GM23338 (cell line): ENCODE measurements around the gene CCR5. TPM values are rescaled to one million over a fixed set of nuclear protein-coding genes. Genes with fewer than 3 reads are reported as not detected.
"Not testable (repeated sequence)": the region's sequence is repeated elsewhere in the genome, so short reads cannot be mapped to it uniquely, and the experiment has no call there.

Source experiments
- ATAC-seq: fragments of 200-7000 bp; cut with Tn5 transposase; 3 replicates; pipeline ENCODE4 v1.9.1; 2020
- DNase-seq: peaks from one replicate; pipeline ENCODE4 v3.0.0-alpha.2; 2015; ENCODE audit warnings: low spot score
- H2AFZ ChIP-seq: fragments of 200-600 bp; sonication (generic); 2 replicates; pipeline ENCODE4 v1.8.0; 2016; ENCODE audit warnings: antibody characterized with exemption, mild to moderate bottlenecking, moderate library complexity
- H3F3A ChIP-seq: fragments of 200-600 bp; sonication (generic); replicated peaks from 2 replicates; pipeline ENCODE4 v1.8.0; 2017; ENCODE audit warnings: antibody characterized with exemption, mixed run types, low read depth
- H3K27ac ChIP-seq: fragments of 200-600 bp; sonication (generic); 2 replicates; pipeline ENCODE4 v1.6.1; 2016; ENCODE audit warnings: low read depth
- H3K27me3 ChIP-seq: fragments of 200-600 bp; sonication (generic); 2 replicates; pipeline ENCODE4 v1.8.0; 2016; ENCODE audit warnings: mild to moderate bottlenecking, mixed run types, moderate library complexity; ENCODE audit not compliant: insufficient read depth
- H3K36me3 ChIP-seq: fragments of 200-600 bp; sonication (generic); 2 replicates; pipeline ENCODE4 v1.8.0; 2016; ENCODE audit warnings: mild to moderate bottlenecking; ENCODE audit not compliant: insufficient read depth
- H3K4me1 ChIP-seq: fragments of 200-600 bp; sonication (generic); 2 replicates; pipeline ENCODE4 v1.8.0; 2016; ENCODE audit warnings: mild to moderate bottlenecking, moderate library complexity; ENCODE audit not compliant: insufficient read depth
- H3K4me2 ChIP-seq: fragments of 200-600 bp; sonication (generic); 2 replicates; pipeline ENCODE4 v1.7.1; 2017; ENCODE audit warnings: mixed run types
- H3K4me3 ChIP-seq: fragments of 200-600 bp; sonication (generic); 2 replicates; pipeline ENCODE4 v1.6.1; 2016; ENCODE audit warnings: mixed run types
- H3K79me2 ChIP-seq: fragments of 200-600 bp; sonication (generic); replicated peaks from 2 replicates; pipeline ENCODE4 v1.8.0; 2017; ENCODE audit warnings: mild to moderate bottlenecking; ENCODE audit not compliant: insufficient read depth
- H3K9me2 ChIP-seq: fragments of 200-600 bp; sonication (generic); 2 replicates; pipeline ENCODE4 v1.8.0; 2017; ENCODE audit not compliant: insufficient read depth
- H4K20me1 ChIP-seq: fragments of 200-600 bp; sonication (generic); replicated peaks from 2 replicates; pipeline ENCODE4 v1.8.0; 2017; ENCODE audit warnings: mild to moderate bottlenecking; ENCODE audit not compliant: insufficient read depth
- H3K27ac Mint-ChIP-seq: 2 replicates; pipeline ENCODE4 v1.8.0; 2020; ENCODE audit warnings: inconsistent platforms, mild to moderate bottlenecking, moderate library complexity, mixed read lengths
- H3K27me3 Mint-ChIP-seq: 3 replicates; pipeline ENCODE4 v1.8.0; 2022; ENCODE audit warnings: low read depth, mild to moderate bottlenecking, moderate library complexity, mixed read lengths, inconsistent platforms; ENCODE audit not compliant: insufficient read depth, poor library complexity
- H3K36me3 Mint-ChIP-seq: 3 replicates; pipeline ENCODE4 v1.8.0; 2021; ENCODE audit warnings: low read depth, mild to moderate bottlenecking, inconsistent platforms, moderate library complexity, mixed read lengths
- H3K4me1 Mint-ChIP-seq: 3 replicates; pipeline ENCODE4 v1.8.0; 2020; ENCODE audit warnings: mild to moderate bottlenecking, inconsistent platforms, mixed read lengths
- H3K4me3 Mint-ChIP-seq: 3 replicates; pipeline ENCODE4 v1.8.0; 2021; ENCODE audit warnings: moderate library complexity, mild to moderate bottlenecking, inconsistent platforms, mixed read lengths
- H3K9me3 Mint-ChIP-seq: 3 replicates; pipeline ENCODE4 v1.8.0; 2020; ENCODE audit warnings: moderate library complexity, mild to moderate bottlenecking, inconsistent platforms, mixed read lengths
- EZH2 ChIP-seq: fragments of 200-600 bp; sonication (generic); IDR thresholded peaks from one replicate; pipeline ENCODE4 v1.8.0; 2017; ENCODE audit warnings: antibody characterized with exemption, mild to moderate bottlenecking, low read depth; ENCODE audit not compliant: unreplicated experiment
- EZH2phosphoT487 ChIP-seq: fragments of 200-600 bp; sonication (generic); IDR thresholded peaks from one replicate; pipeline ENCODE4 v1.8.1; 2018; ENCODE audit warnings: antibody characterized with exemption; ENCODE audit not compliant: unreplicated experiment
- NANOG ChIP-seq: IDR thresholded peaks from 2 replicates; pipeline ENCODE4 v1.6.1; 2016; ENCODE audit warnings: antibody characterized with exemption, borderline replicate concordance
- ZNF331 ChIP-seq: fragments of 250-450 bp; sonication (Bioruptor Pico); IDR thresholded peaks from 2 replicates; pipeline ENCODE4 v1.5.0; 2020; ENCODE audit warnings: low read depth, mild to moderate bottlenecking, moderate library complexity
- polyA plus RNA-seq: library from polyadenylated mRNA; unstranded; fragments of >200 nt; fragmentation: Nextera tagmentation; extraction: Ambion mirVana; gene quantifications from 2 replicates; pipeline ENCODE4 v1.2.1, GENCODE V29; 2016
- total RNA-seq: library from RNA; depleted of rRNA; stranded (reverse); fragments of >200 nt; shearing (Covaris generic); gene quantifications from 2 replicates; pipeline ENCODE4 v1.2.3, GENCODE V29; 2014
- TF ChIP-seq, protein P1 (sequence below): IDR thresholded peaks from one replicate; pipeline ENCODE4 v1.6.1; 2018; ENCODE audit warnings: antibody characterized with exemption; ENCODE audit not compliant: unreplicated experiment
- TF ChIP-seq, protein P2 (sequence below), 2 experiments: fragments of 200-600 bp in 1 of 2; sonication (generic) in 1 of 2; conservative IDR thresholded peaks; 2 replicates each; pipeline versions ENCODE4 v1.5.1 to v1.6.1; 2016 to 2017; ENCODE audit warnings: antibody characterized with exemption in 2 of 2, low read depth in 2 of 2, mild to moderate bottlenecking in 2 of 2, moderate library complexity in 1 of 2

CCR5 gene
- total and polyA plus RNA-seq, 2 experiments from 2014 or later: not detected

DNA sequence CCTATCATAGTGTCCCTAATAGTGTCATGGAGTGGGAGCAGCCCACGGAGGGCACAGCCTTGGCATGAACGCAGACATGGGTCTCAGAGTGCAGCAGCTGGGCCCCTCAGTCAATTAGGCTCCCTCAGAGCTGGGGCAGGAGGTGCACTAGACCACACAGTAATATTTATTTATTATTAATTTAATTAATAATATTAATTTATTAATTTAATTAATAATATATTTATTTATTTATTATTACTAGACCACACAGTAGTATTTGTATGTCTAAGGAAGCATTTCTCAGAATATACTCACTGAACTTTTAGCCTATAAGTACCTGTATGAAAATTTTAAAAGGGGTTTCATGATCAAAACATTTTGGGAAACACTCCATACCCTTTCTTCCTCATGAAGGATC is 30.8 kb downstream of the CCR5 start (continued):
- TF ChIP-seq, protein P1, sequence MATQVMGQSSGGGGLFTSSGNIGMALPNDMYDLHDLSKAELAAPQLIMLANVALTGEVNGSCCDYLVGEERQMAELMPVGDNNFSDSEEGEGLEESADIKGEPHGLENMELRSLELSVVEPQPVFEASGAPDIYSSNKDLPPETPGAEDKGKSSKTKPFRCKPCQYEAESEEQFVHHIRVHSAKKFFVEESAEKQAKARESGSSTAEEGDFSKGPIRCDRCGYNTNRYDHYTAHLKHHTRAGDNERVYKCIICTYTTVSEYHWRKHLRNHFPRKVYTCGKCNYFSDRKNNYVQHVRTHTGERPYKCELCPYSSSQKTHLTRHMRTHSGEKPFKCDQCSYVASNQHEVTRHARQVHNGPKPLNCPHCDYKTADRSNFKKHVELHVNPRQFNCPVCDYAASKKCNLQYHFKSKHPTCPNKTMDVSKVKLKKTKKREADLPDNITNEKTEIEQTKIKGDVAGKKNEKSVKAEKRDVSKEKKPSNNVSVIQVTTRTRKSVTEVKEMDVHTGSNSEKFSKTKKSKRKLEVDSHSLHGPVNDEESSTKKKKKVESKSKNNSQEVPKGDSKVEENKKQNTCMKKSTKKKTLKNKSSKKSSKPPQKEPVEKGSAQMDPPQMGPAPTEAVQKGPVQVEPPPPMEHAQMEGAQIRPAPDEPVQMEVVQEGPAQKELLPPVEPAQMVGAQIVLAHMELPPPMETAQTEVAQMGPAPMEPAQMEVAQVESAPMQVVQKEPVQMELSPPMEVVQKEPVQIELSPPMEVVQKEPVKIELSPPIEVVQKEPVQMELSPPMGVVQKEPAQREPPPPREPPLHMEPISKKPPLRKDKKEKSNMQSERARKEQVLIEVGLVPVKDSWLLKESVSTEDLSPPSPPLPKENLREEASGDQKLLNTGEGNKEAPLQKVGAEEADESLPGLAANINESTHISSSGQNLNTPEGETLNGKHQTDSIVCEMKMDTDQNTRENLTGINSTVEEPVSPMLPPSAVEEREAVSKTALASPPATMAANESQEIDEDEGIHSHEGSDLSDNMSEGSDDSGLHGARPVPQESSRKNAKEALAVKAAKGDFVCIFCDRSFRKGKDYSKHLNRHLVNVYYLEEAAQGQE: no peak
- TF ChIP-seq EZH2 (no peak), NANOG (no peak), EZH2phosphoT487 (no peak), ZNF331 (no peak)

DNA sequence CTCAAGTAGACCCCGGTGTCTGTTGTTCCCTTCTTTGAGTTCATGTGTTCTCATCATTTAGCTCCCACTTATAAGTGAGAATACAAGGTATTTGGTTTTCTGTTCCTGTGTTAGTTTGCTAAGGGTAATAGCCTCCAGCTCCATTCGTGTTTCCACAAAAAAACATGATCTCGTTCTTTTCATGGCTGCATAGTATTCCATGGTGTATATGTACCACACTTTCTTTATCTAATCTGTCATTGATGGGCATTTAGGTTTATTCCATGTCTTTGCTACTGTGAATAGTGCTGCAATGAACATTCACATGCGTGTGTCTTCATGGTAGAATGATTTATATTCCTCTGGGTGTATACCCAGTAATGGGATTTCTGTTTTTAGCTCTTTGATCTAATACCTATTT is 32.2 kb downstream of the CCR5 start:
- H3K27ac ChIP-seq, H3K27ac Mint-ChIP-seq, H3K9me2 ChIP-seq, H3K4me1 Mint-ChIP-seq, H4K20me1 ChIP-seq, H3K27me3 ChIP-seq, H3K4me1 ChIP-seq, H3K36me3 ChIP-seq, H3K4me3 ChIP-seq, H3K79me2 ChIP-seq, H3F3A ChIP-seq, H3K4me2 ChIP-seq, H3K36me3 Mint-ChIP-seq, H3K27me3 Mint-ChIP-seq, H3K9me3 Mint-ChIP-seq, H2AFZ ChIP-seq, ATAC-seq, H3K4me3 Mint-ChIP-seq, DNase-seq: not testable (repeated sequence)

DNA sequence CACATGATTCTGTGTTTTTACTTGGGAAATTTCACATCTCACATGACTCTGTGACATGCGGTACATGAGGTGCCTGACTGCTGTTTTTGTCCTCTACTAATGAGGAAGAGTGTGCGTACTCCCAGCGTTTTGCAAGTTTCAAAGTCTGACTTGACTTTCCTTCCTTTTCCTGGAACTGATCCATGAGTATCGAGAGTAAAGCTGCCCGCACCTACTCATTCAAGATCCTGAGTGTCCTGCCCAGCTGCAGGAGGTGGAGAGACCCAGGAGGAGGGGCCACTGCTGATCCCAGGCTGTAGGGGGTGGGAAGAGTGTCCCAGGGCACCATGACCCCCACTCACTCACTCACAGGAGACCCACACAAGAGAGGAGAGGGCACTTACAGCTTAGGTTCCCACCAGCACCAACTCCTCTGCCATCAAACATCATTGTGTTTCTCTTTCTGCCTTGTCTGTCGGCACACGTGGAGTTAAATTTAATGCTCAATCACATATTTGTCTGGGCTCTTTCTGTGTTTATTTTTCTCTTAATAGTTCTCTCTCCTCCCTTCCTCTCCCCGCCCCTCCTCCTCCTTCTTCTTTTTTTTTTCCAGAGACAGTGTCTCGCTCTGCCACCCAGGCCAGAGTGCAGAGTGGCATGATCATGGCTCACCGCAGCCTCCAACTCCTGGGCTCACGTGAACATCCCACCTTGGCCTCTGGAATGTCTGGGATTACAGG is 34.7 kb downstream of the CCR5 start:
- Mint-ChIP-seq H3K9me3 (no peaks in the 10 kb centered on the region), H3K36me3 (no peaks in the 10 kb centered on the region), H3K4me3 (no peak overlapping the region), H3K27me3 (peaks cover 4% of the 10 kb centered on the region), H3K4me1 (no peaks in the 10 kb centered on the region), H3K27ac (no peak overlapping the region)
- TF ChIP-seq, protein P1: no peak
- no peak for TF ChIP-seq EZH2
- TF ChIP-seq, protein P2, sequence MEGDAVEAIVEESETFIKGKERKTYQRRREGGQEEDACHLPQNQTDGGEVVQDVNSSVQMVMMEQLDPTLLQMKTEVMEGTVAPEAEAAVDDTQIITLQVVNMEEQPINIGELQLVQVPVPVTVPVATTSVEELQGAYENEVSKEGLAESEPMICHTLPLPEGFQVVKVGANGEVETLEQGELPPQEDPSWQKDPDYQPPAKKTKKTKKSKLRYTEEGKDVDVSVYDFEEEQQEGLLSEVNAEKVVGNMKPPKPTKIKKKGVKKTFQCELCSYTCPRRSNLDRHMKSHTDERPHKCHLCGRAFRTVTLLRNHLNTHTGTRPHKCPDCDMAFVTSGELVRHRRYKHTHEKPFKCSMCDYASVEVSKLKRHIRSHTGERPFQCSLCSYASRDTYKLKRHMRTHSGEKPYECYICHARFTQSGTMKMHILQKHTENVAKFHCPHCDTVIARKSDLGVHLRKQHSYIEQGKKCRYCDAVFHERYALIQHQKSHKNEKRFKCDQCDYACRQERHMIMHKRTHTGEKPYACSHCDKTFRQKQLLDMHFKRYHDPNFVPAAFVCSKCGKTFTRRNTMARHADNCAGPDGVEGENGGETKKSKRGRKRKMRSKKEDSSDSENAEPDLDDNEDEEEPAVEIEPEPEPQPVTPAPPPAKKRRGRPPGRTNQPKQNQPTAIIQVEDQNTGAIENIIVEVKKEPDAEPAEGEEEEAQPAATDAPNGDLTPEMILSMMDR (conservative IDR thresholded peaks at IDR 0.05; ENCODE audit: low read depth in 2 of 2): no peak
- Histone ChIP-seq H3K9me2 (no peaks in the 10 kb centered on the region), H3K27ac (no peak overlapping the region), H3K4me1 (no peaks in the 10 kb centered on the region), H3K27me3 (no peaks in the 10 kb centered on the region), H4K20me1 (no peaks in the 10 kb centered on the region), H3F3A (no peaks in the 10 kb centered on the region), H2AFZ (peak overlapping the region; percentile 56; the same call in 1 of the 2 replicates), H3K4me2 (no peak overlapping the region), H3K79me2 (no peaks in the 10 kb centered on the region), H3K36me3 (no peaks in the 10 kb centered on the region), H3K4me3 (no peak overlapping the region)
- ATAC-seq (no peak), DNase-seq (no peak)
